RWPE1 (cell line): ENCODE measurements around the gene GRID2.
A peak's percentile ranks its signal among the peaks of the same experiment; 100 is the strongest.

Experiments used
- CTCF ChIA-PET: fragments of 350-600 bp; sonication (Branson Sonifier 250); formaldehyde crosslinking; extraction: SDS; loops from one replicate; lab custom pipeline; 2021; lab: Yijun Ruan, JAX
- POLR2A ChIA-PET: fragments of 400-600 bp; formaldehyde crosslinking; extraction: SDS; loops from one replicate; lab custom pipeline; 2020; ENCODE audit warnings: antibody characterized with exemption; ENCODE audit not compliant: low non-redundant PET; lab: Yijun Ruan, JAX
- DNase-seq: peaks from one replicate; pipeline ENCODE4 v3.0.0; 2012; ENCODE audit warnings: low spot score
- H3K27ac ChIP-seq: fragments of 450-650 bp; 2 replicates; pipeline ENCODE4 v1.5.1; 2017
- CTCF ChIP-seq: fragments of 450-650 bp; conservative IDR thresholded peaks from 2 replicates; pipeline ENCODE4 v1.5.1; 2017; ENCODE audit warnings: low read depth, mild to moderate bottlenecking

Gene GRID2

GRCh38 chr4:92580816-92581215 lies 277.1 kb downstream of the GRID2 start:
- H3K27ac ChIP-seq, result no peak overlapping the region
- TF ChIP-seq CTCF, result no peak
- POLR2A ChIA-PET, result no interaction called here
- no peak for DNase-seq
- CTCF ChIA-PET, result interaction anchor here (0.7 kb wide), 1 partner anchor 10 kb away, joined by 4 read pairs; no protein-coding TSS in a partner anchor

GRCh38 chr4:92599044-92599443 lies 295.3 kb downstream of the GRID2 start:
- TF ChIP-seq CTCF, result no peak
- POLR2A ChIA-PET, result no interaction called here
- H3K27ac ChIP-seq, result no peak overlapping the region
- DNase-seq, result peak; percentile 31
- CTCF ChIA-PET, result no interaction called here

GRCh38 chr4:92600638-92601037 lies 296.9 kb downstream of the GRID2 start:
- ChIA-PET POLR2A (no interaction called here), CTCF (no interaction called here)
- DNase-seq, result no peak
- no peak overlapping the region for H3K27ac ChIP-seq
- TF ChIP-seq CTCF, result no peak

GRCh38 chr4:92606227-92606626 lies 302.5 kb downstream of the GRID2 start:
- CTCF ChIA-PET, result no interaction called here
- DNase-seq, result no peak
- no peak overlapping the region for H3K27ac ChIP-seq
- POLR2A ChIA-PET, result no interaction called here
- TF ChIP-seq CTCF, result no peak

GRCh38 chr4:92615049-92615448 lies 311.3 kb downstream of the GRID2 start:
- TF ChIP-seq CTCF, result no peak
- no peak overlapping the region for H3K27ac ChIP-seq
- POLR2A ChIA-PET, result no interaction called here
- DNase-seq, result no peak
- CTCF ChIA-PET, result no interaction called here

GRCh38 chr4:92618968-92619367 lies 315.2 kb downstream of the GRID2 start:
- H3K27ac ChIP-seq, result no peak overlapping the region
- ChIA-PET CTCF (interaction anchor here (0.6 kb wide), 1 partner anchor 195 kb away, joined by 3 read pairs; no protein-coding TSS in a partner anchor), POLR2A (no interaction called here)
- no peak for TF ChIP-seq CTCF
- no peak for DNase-seq

GRCh38 chr4:92629302-92629701 lies 325.5 kb downstream of the GRID2 start:
- POLR2A ChIA-PET, result no interaction called here
- TF ChIP-seq CTCF, result no peak
- DNase-seq, result no peak
- CTCF ChIA-PET, result interaction anchor here (0.6 kb wide), 1 partner anchor 133 kb away, joined by 6 read pairs; no protein-coding TSS in a partner anchor
- no peak overlapping the region for H3K27ac ChIP-seq
